Liver (tissue), 9 donors: ENCODE results near the gene ZAR1. TPM values are rescaled to one million over a fixed set of nuclear protein-coding genes. Genes with fewer than 3 reads are reported as not detected.

Source experiments
- DNase-seq: peaks from one replicate; pipeline ENCODE4 v3.0.0-alpha.2; 2017; ENCODE audit warnings: low spot score
- H3K27ac ChIP-seq, 2 donors: one replicate each; pipeline ENCODE4 v1.7.0; 2013; ENCODE audit warnings: inconsistent platforms in 2 of 2, low read length in 2 of 2, control low read depth in 1 of 2, low read depth in 1 of 2, mild to moderate bottlenecking in 1 of 2
- H3K27me3 ChIP-seq, 4 donors: one replicate each; pipeline versions ENCODE4 v1.6.1 to v1.7.0; 2013; ENCODE audit warnings: low read length in 3 of 4, inconsistent platforms in 1 of 4, mild to moderate bottlenecking in 1 of 4, moderate library complexity in 1 of 4; ENCODE audit not compliant: control insufficient read depth in 4 of 4, insufficient read depth in 4 of 4
- H3K36me3 ChIP-seq, 4 donors: one replicate each; pipeline versions ENCODE4 v1.6.1 to v1.7.0; 2013; ENCODE audit warnings: low read length in 3 of 4, mild to moderate bottlenecking in 3 of 4, low read depth in 1 of 4, moderate library complexity in 1 of 4; ENCODE audit not compliant: control insufficient read depth in 4 of 4, insufficient read depth in 3 of 4
- H3K4me1 ChIP-seq, 4 donors: one replicate each; pipeline versions ENCODE4 v1.6.1 to v1.7.0; 2013; ENCODE audit warnings: low read length in 3 of 4, mild to moderate bottlenecking in 3 of 4, moderate library complexity in 1 of 4; ENCODE audit not compliant: control insufficient read depth in 4 of 4, insufficient read depth in 4 of 4
- H3K4me3 ChIP-seq, 3 donors: one replicate each; pipeline versions ENCODE4 v1.6.1 to v1.7.0; 2013; ENCODE audit warnings: low read length in 3 of 3, control low read depth in 1 of 3, low read depth in 1 of 3, mild to moderate bottlenecking in 1 of 3
- H3K9ac ChIP-seq, 2 donors: one replicate each; pipeline ENCODE4 v1.7.0; 2013; ENCODE audit warnings: low read length in 2 of 2, mild to moderate bottlenecking in 2 of 2, moderate library complexity in 2 of 2, control low read depth in 1 of 2, low read depth in 1 of 2
- H3K9me3 ChIP-seq, 4 donors: one replicate each; pipeline versions ENCODE4 v1.6.1 to v1.7.0; 2013; ENCODE audit warnings: low read length in 3 of 4; ENCODE audit not compliant: control insufficient read depth in 4 of 4
- EGR1 ChIP-seq, 2 donors: IDR thresholded peaks; 2 replicates each; pipeline ENCODE4 v1.6.1; 2016 to 2018; ENCODE audit warnings: antibody characterized with exemption in 2 of 2, low read depth in 2 of 2
- FOXA1 ChIP-seq: IDR thresholded peaks from 2 replicates; pipeline ENCODE4 v1.6.1; 2016; ENCODE audit warnings: antibody characterized with exemption
- FOXA2 ChIP-seq: IDR thresholded peaks from 2 replicates; pipeline ENCODE4 v1.6.1; 2016; ENCODE audit warnings: antibody characterized with exemption
- HNF4A ChIP-seq, 2 donors: conservative IDR thresholded peaks; 2 replicates each; pipeline ENCODE4 v1.6.1; 2016; ENCODE audit warnings: antibody characterized with exemption in 2 of 2, mild to moderate bottlenecking in 2 of 2
- HNF4G ChIP-seq: IDR thresholded peaks from 2 replicates; pipeline ENCODE4 v1.6.1; 2016; ENCODE audit warnings: antibody characterized with exemption
- JUND ChIP-seq, 2 donors: IDR thresholded peaks; 2 replicates each; pipeline ENCODE4 v1.6.1; 2016; ENCODE audit warnings: antibody characterized with exemption in 2 of 2
- NR2F2 ChIP-seq: IDR thresholded peaks from 2 replicates; pipeline ENCODE4 v1.6.1; 2016; ENCODE audit warnings: antibody characterized with exemption
- RAD21 ChIP-seq, 2 donors: IDR thresholded peaks; 2 replicates each; pipeline ENCODE4 v1.6.1; 2016; ENCODE audit warnings: antibody characterized with exemption in 2 of 2, mild to moderate bottlenecking in 2 of 2
- RXRA ChIP-seq, 2 donors: IDR thresholded peaks; 2 replicates each; pipeline ENCODE4 v1.6.1; 2017 to 2018; ENCODE audit warnings: antibody characterized with exemption in 2 of 2, mild to moderate bottlenecking in 1 of 2
- SP1 ChIP-seq: IDR thresholded peaks from 2 replicates; pipeline ENCODE4 v1.6.1; 2018; ENCODE audit warnings: antibody characterized with exemption, mild to moderate bottlenecking
- TAF1 ChIP-seq: conservative IDR thresholded peaks from 2 replicates; pipeline ENCODE4 v1.6.1; 2016; ENCODE audit warnings: antibody characterized with exemption, mild to moderate bottlenecking
- YY1 ChIP-seq: IDR thresholded peaks from 2 replicates; pipeline ENCODE4 v1.6.1; 2016; ENCODE audit warnings: antibody characterized with exemption, mild to moderate bottlenecking
- WGBS: extraction: QIAGEN DNeasy Blood & Tissue Kit; methylation state at CpG from one replicate; pipeline ENCODE4 v1.1.7; 2013; 5-methylcytosine and 5-hydroxymethylcytosine counted together
- polyA plus RNA-seq, 2 donors: library from polyadenylated mRNA; stranded (reverse) in 1 of 2; unstranded in 1 of 2; fragments of 200-250 nt in 1 of 2; fragments of >200 nt in 1 of 2; fragmentation: Nextera tagmentation in 1 of 2; extraction: Ambion mirVana in 1 of 2; gene quantifications; one replicate each; pipeline versions ENCODE4 v1.2.1 to v1.2.3, GENCODE V29; 2013 to 2015
- total RNA-seq, 2 donors: library from RNA; depleted of rRNA; stranded (reverse); fragments of >200 nt; gene quantifications; one replicate each; pipeline ENCODE4 v1.2.3, GENCODE V29; 2014
- TF ChIP-seq, protein P1 (sequence below): fragments of 150-350 bp; IDR thresholded peaks from 2 replicates; pipeline ENCODE4 v1.5.1; 2017; ENCODE audit warnings: improper control_type of control experiment, low read depth, low read length; ENCODE audit not compliant: missing input control
- TF ChIP-seq, protein P2 (sequence below): IDR thresholded peaks from 2 replicates; pipeline ENCODE4 v1.6.1; 2016; ENCODE audit warnings: antibody characterized with exemption
- TF ChIP-seq, protein P3 (sequence below): IDR thresholded peaks from 2 replicates; pipeline ENCODE4 v1.6.1; 2016; ENCODE audit warnings: antibody characterized with exemption
- TF ChIP-seq, protein P4 (sequence below): IDR thresholded peaks from 2 replicates; pipeline ENCODE4 v1.6.1; 2016; ENCODE audit warnings: antibody characterized with exemption, mild to moderate bottlenecking
- donor health status: healthy.
- donor health status: healthy.
- donor health status: healthy.
- donor health status: healthy.
- donor health status: healthy.

Gene ZAR1
- total and polyA plus RNA-seq, 4 donors, result 0.28 TPM; not detected in 3

DNA sequence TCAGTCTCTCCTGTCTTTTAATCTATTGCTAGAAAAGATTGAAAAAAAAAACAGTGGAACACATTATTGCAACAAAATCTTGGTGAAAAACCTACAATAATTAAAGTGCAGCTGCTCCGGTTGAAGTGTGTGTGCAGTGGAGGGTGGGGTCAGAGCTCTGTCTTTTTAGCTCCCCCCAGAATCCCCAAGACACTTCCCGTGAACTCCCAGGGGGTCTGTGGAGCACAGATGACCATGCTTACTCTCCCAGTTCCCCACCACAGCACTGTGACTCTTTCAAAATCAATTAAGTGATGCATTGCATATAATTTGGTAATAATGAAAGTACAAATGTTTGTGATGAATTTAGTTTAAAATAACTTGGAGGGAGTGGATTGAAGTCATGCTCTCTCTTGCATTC is 22.6 kb upstream of the ZAR1 start:
- no peak overlapping the region for H3K9ac ChIP-seq
- peaks cover 0 to 4% (median 0%) of the 10 kb centered on the region in 4 donors for H3K9me3 ChIP-seq
- H3K27ac ChIP-seq, result no peak overlapping the region
- H3K4me1 ChIP-seq, result no peaks in the 10 kb centered on the region
- no peak for DNase-seq
- H3K4me3 ChIP-seq, result no peak overlapping the region
- TF ChIP-seq TAF1 (no peak), SP1 (no peak), YY1 (no peak)
- no peaks in the 10 kb centered on the region for H3K36me3 ChIP-seq
- 83% methylated on average over 2 of the region's 2 CpGs for WGBS
- no peaks in the 10 kb centered on the region for H3K27me3 ChIP-seq

DNA sequence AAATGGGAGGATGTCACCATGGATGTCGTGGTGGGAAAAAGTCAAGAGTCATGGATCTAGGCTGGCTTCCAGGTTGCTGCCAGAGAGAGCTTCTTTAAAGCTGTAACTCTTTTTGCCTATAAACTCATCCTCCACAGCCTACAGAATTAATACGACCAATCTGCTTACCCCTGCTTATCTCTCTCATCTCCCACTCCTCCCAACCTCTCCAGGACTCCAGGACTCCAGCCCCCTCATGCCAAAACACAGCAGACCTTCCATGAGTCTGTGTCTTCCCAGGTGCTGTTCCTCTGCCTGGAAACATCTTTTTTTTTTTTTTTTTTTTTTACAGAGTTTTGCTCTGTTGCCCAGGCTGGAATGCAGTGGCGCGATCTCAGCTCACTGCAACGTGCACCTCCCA is 22.2 kb upstream of the ZAR1 start:
- peaks cover 0 to 4% (median 0%) of the 10 kb centered on the region in 4 donors for H3K9me3 ChIP-seq
- DNase-seq, result no peak
- H3K36me3 ChIP-seq, result no peaks in the 10 kb centered on the region
- no peak overlapping the region for H3K4me3 ChIP-seq
- no peak for TF ChIP-seq FOXA2
- TF ChIP-seq EGR1 (IDR thresholded peaks at IDR 0.05; ENCODE audit: low read depth in 2 of 2), result no peak
- no peak for TF ChIP-seq YY1
- no peak for TF ChIP-seq FOXA1
- TF ChIP-seq, protein P1, sequence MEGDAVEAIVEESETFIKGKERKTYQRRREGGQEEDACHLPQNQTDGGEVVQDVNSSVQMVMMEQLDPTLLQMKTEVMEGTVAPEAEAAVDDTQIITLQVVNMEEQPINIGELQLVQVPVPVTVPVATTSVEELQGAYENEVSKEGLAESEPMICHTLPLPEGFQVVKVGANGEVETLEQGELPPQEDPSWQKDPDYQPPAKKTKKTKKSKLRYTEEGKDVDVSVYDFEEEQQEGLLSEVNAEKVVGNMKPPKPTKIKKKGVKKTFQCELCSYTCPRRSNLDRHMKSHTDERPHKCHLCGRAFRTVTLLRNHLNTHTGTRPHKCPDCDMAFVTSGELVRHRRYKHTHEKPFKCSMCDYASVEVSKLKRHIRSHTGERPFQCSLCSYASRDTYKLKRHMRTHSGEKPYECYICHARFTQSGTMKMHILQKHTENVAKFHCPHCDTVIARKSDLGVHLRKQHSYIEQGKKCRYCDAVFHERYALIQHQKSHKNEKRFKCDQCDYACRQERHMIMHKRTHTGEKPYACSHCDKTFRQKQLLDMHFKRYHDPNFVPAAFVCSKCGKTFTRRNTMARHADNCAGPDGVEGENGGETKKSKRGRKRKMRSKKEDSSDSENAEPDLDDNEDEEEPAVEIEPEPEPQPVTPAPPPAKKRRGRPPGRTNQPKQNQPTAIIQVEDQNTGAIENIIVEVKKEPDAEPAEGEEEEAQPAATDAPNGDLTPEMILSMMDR, result no peak
- no peak for TF ChIP-seq SP1
- TF ChIP-seq, protein P2, sequence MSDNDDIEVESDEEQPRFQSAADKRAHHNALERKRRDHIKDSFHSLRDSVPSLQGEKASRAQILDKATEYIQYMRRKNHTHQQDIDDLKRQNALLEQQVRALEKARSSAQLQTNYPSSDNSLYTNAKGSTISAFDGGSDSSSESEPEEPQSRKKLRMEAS, result no peak
- TF ChIP-seq RAD21 (IDR thresholded peaks at IDR 0.05), result no peak
- TF ChIP-seq TAF1, result no peak
- TF ChIP-seq RXRA (IDR thresholded peaks at IDR 0.05), result no peak
- TF ChIP-seq NR2F2, result no peak
- TF ChIP-seq, protein P3, sequence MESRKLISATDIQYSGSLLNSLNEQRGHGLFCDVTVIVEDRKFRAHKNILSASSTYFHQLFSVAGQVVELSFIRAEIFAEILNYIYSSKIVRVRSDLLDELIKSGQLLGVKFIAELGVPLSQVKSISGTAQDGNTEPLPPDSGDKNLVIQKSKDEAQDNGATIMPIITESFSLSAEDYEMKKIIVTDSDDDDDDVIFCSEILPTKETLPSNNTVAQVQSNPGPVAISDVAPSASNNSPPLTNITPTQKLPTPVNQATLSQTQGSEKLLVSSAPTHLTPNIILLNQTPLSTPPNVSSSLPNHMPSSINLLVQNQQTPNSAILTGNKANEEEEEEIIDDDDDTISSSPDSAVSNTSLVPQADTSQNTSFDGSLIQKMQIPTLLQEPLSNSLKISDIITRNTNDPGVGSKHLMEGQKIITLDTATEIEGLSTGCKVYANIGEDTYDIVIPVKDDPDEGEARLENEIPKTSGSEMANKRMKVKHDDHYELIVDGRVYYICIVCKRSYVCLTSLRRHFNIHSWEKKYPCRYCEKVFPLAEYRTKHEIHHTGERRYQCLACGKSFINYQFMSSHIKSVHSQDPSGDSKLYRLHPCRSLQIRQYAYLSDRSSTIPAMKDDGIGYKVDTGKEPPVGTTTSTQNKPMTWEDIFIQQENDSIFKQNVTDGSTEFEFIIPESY, result no peak
- no peak for TF ChIP-seq JUND (IDR thresholded peaks at IDR 0.05)
- TF ChIP-seq, protein P4, sequence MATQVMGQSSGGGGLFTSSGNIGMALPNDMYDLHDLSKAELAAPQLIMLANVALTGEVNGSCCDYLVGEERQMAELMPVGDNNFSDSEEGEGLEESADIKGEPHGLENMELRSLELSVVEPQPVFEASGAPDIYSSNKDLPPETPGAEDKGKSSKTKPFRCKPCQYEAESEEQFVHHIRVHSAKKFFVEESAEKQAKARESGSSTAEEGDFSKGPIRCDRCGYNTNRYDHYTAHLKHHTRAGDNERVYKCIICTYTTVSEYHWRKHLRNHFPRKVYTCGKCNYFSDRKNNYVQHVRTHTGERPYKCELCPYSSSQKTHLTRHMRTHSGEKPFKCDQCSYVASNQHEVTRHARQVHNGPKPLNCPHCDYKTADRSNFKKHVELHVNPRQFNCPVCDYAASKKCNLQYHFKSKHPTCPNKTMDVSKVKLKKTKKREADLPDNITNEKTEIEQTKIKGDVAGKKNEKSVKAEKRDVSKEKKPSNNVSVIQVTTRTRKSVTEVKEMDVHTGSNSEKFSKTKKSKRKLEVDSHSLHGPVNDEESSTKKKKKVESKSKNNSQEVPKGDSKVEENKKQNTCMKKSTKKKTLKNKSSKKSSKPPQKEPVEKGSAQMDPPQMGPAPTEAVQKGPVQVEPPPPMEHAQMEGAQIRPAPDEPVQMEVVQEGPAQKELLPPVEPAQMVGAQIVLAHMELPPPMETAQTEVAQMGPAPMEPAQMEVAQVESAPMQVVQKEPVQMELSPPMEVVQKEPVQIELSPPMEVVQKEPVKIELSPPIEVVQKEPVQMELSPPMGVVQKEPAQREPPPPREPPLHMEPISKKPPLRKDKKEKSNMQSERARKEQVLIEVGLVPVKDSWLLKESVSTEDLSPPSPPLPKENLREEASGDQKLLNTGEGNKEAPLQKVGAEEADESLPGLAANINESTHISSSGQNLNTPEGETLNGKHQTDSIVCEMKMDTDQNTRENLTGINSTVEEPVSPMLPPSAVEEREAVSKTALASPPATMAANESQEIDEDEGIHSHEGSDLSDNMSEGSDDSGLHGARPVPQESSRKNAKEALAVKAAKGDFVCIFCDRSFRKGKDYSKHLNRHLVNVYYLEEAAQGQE, result no peak
- no peak for TF ChIP-seq HNF4G
- no peak for TF ChIP-seq HNF4A (conservative IDR thresholded peaks at IDR 0.05)
- no peak overlapping the region for H3K27ac ChIP-seq
- no peaks in the 10 kb centered on the region for H3K4me1 ChIP-seq
- no peak overlapping the region for H3K9ac ChIP-seq
- H3K27me3 ChIP-seq, result no peaks in the 10 kb centered on the region
- 65% methylated on average over 5 of the region's 5 CpGs for WGBS
